SK-N-SH (cell line): ENCODE data around the gene SPIRE2. TPM values are rescaled to one million over a fixed set of nuclear protein-coding genes. Genes with fewer than 3 reads are reported as not detected.

Source experiments
- CTCF ChIA-PET: fragments of 300-600, 350-600 bp; formaldehyde crosslinking; extraction: SDS; loops from one replicate; lab custom pipeline; 2021; lab: Yijun Ruan, JAX
- POLR2A ChIA-PET: fragments of 350-600 bp; sonication (Branson Sonifier 250); formaldehyde crosslinking; extraction: SDS; loops from one replicate; lab custom pipeline; 2020; ENCODE audit warnings: antibody characterized with exemption, inconsistent platforms; lab: Yijun Ruan, JAX
- DNase-seq: peaks from one replicate; pipeline ENCODE4 v3.0.0; 2012
- H2AFZ ChIP-seq: fragments of 200-600 bp; sonication (generic); 2 replicates; pipeline ENCODE4 v1.8.1; 2016; ENCODE audit warnings: antibody characterized with exemption, mild to moderate bottlenecking, low read depth
- H3F3A ChIP-seq: fragments of 200-600 bp; sonication (generic); replicated peaks from 2 replicates; pipeline ENCODE3; 2016; ENCODE audit warnings: antibody characterized with exemption, mild to moderate bottlenecking; ENCODE audit not compliant: insufficient read depth
- H3K27ac ChIP-seq, 2 experiments: fragments of 200-500 bp in 1 of 2; fragments of 200-600 bp in 1 of 2; sonication (Bioruptor generic) in 1 of 2; sonication (generic), shearing (Covaris generic) in 1 of 2; 2 replicates each; pipeline versions ENCODE4 v1.5.1 to v1.6.1; 2014 to 2016; ENCODE audit warnings: low read depth in 2 of 2, inconsistent platforms in 1 of 2, low read length in 1 of 2, mild to moderate bottlenecking in 1 of 2, mixed read lengths in 1 of 2
- H3K27me3 ChIP-seq: fragments of 200-600 bp; sonication (generic), shearing (Covaris generic); 2 replicates; pipeline ENCODE4 v1.6.1; 2016; ENCODE audit warnings: mixed run types; ENCODE audit not compliant: insufficient read depth
- H3K36me3 ChIP-seq, 2 experiments: fragments of 200-500 bp in 1 of 2; fragments of 200-600 bp in 1 of 2; sonication (Bioruptor generic) in 1 of 2; sonication (generic) in 1 of 2; replicated peaks in 1 of 2; 2 replicates each; pipeline versions ENCODE3 to v1.5.1; 2014 to 2016; ENCODE audit warnings: low read length in 1 of 2, mild to moderate bottlenecking in 1 of 2; ENCODE audit not compliant: insufficient read depth in 2 of 2, control insufficient read depth in 1 of 2
- H3K4me1 ChIP-seq, 2 experiments: fragments of 200-500 bp in 1 of 2; fragments of 200-600 bp in 1 of 2; sonication (Bioruptor generic) in 1 of 2; sonication (generic), shearing (Covaris generic) in 1 of 2; 2 replicates each; pipeline versions ENCODE4 v1.5.1 to v1.6.1; 2014 to 2016; ENCODE audit warnings: low read depth in 1 of 2, low read length in 1 of 2, mixed run types in 1 of 2; ENCODE audit not compliant: insufficient read depth in 2 of 2, control insufficient read depth in 1 of 2
- H3K4me2 ChIP-seq: fragments of 200-600 bp; sonication (generic), shearing (Covaris generic); 2 replicates; pipeline ENCODE4 v1.6.1; 2017; ENCODE audit warnings: mixed run types
- H3K4me3 ChIP-seq, 2 experiments: fragments of 200-500 bp in 1 of 2; fragments of 200-600 bp in 1 of 2; sonication (Bioruptor generic) in 1 of 2; sonication (generic), shearing (Covaris generic) in 1 of 2; 2 replicates each; pipeline versions ENCODE4 v1.5.1 to v1.8.1; 2014 to 2016; ENCODE audit warnings: low read depth in 2 of 2, inconsistent platforms in 1 of 2, low read length in 1 of 2, mild to moderate bottlenecking in 1 of 2, mixed read lengths in 1 of 2, moderate library complexity in 1 of 2
- H3K79me2 ChIP-seq: fragments of 200-600 bp; sonication (generic); 2 replicates; pipeline ENCODE4 v1.8.1; 2017; ENCODE audit warnings: mild to moderate bottlenecking; ENCODE audit not compliant: insufficient read depth
- H3K9ac ChIP-seq: fragments of 200-600 bp; sonication (generic); 2 replicates; pipeline ENCODE4 v1.6.1; 2017; ENCODE audit warnings: mixed run types
- H3K9me2 ChIP-seq: fragments of 200-600 bp; sonication (generic); 2 replicates; pipeline ENCODE4 v1.6.1; 2017; ENCODE audit warnings: mixed run types
- H3K9me3 ChIP-seq: fragments of 200-600 bp; sonication (generic); 2 replicates; pipeline ENCODE4 v1.6.1; 2017; ENCODE audit warnings: mixed run types, mild to moderate bottlenecking, moderate library complexity
- H4K20me1 ChIP-seq: fragments of 200-600 bp; sonication (generic); 2 replicates; pipeline ENCODE4 v1.6.1; 2017; ENCODE audit warnings: mild to moderate bottlenecking, mixed run types; ENCODE audit not compliant: insufficient read depth
- CHD2 ChIP-seq: fragments of 150-350 bp; IDR thresholded peaks from 2 replicates; pipeline ENCODE4 v1.6.1; 2018; ENCODE audit warnings: low read length; ENCODE audit not compliant: partially characterized antibody
- ELF1 ChIP-seq: IDR thresholded peaks from 2 replicates; pipeline ENCODE4 v1.4.0; 2012
- EP300 ChIP-seq, 2 experiments: IDR thresholded peaks; 2 replicates each; pipeline versions ENCODE4 v1.4.0 to v1.6.1; 2012; ENCODE audit warnings: borderline replicate concordance in 1 of 2, low read depth in 1 of 2, low read length in 1 of 2
- FOXJ3 ChIP-seq: sonication (generic); formaldehyde crosslinking; IDR thresholded peaks from 2 replicates; pipeline ENCODE4 v1.5.1; 2020; ENCODE audit warnings: mild to moderate bottlenecking, missing genetic modification reagents
- GATA2 ChIP-seq: sonication (generic); formaldehyde crosslinking; IDR thresholded peaks from 2 replicates; pipeline ENCODE4 v1.5.0; 2020; ENCODE audit warnings: mild to moderate bottlenecking, missing genetic modification reagents
- IRF3 ChIP-seq: fragments of 150-350 bp; IDR thresholded peaks from 2 replicates; pipeline ENCODE4 v1.6.1; 2016; ENCODE audit warnings: mild to moderate bottlenecking, low read depth, low read length
- MXI1 ChIP-seq: IDR thresholded peaks from 2 replicates; pipeline ENCODE4 v1.6.1; 2012; ENCODE audit warnings: mild to moderate bottlenecking, low read depth, low read length, improper control_type of control experiment
- NFIC ChIP-seq: IDR thresholded peaks from 2 replicates; pipeline ENCODE4 v1.4.0; 2012; ENCODE audit warnings: borderline replicate concordance
- PBX3 ChIP-seq: IDR thresholded peaks from 2 replicates; pipeline ENCODE4; 2012
- RCOR1 ChIP-seq: fragments of 150-350 bp; IDR thresholded peaks from 2 replicates; pipeline ENCODE4 v1.6.1; 2017; ENCODE audit warnings: antibody characterized with exemption, low read length
- RFX5 ChIP-seq: IDR thresholded peaks from 2 replicates; pipeline ENCODE4 v1.6.1; 2012; ENCODE audit warnings: mild to moderate bottlenecking, improper control_type of control experiment, low read length
- TCF12 ChIP-seq: IDR thresholded peaks from 2 replicates; pipeline ENCODE4 v1.4.0; 2012
- ZBTB33 ChIP-seq: IDR thresholded peaks from 2 replicates; pipeline ENCODE4 v1.4.0; 2012; ENCODE audit warnings: low read depth, borderline replicate concordance
- WGBS: methylation state at CpG from one replicate; pipeline ENCODE4 v1.1.6; 2017; ENCODE audit warnings: low lambda C conversion rate; 5-methylcytosine and 5-hydroxymethylcytosine counted together
- polyA plus RNA-seq, 3 experiments: library from polyadenylated mRNA; depleted of rRNA; stranded (reverse); fragments of >200 nt; gene quantifications; 2 replicates each; pipeline ENCODE4 v1.2.3, GENCODE V29; 2012

Gene SPIRE2
- polyA plus RNA-seq, 1 of the 3 experiments (the other 2 are of a cell fraction) = 15.3 TPM

GRCh38 chr16:89798832-89799370, 29.4 kb upstream of the SPIRE2 start:
- H3K4me1 ChIP-seq = peaks cover 0 to 29% of the 10 kb centered on the region in 2 experiments; a peak in 1 of 4 replicates
- H3K9me3 ChIP-seq = no peaks in the 10 kb centered on the region
- H3F3A ChIP-seq = peaks cover 8% of the 10 kb centered on the region
- no peak overlapping the region for H3K4me2 ChIP-seq
- TF ChIP-seq EP300 (IDR thresholded peaks at IDR 0.05; ENCODE audit: borderline replicate concordance in 1 of 2, low read depth in 1 of 2, low read length in 1 of 2) = peak in 1 of 2 experiments; percentile 78; a peak in 2 of 4 replicates
- 0 out of 2 replicates have a peak, but pooled peaks have one; percentile 9 for TF ChIP-seq RFX5
- TF ChIP-seq ZBTB33 = no peak
- TF ChIP-seq GATA2 (CRISPR knock-in tag) = peak; percentile 48; the same call in 1 of the 2 replicates
- peak; percentile 88 for TF ChIP-seq RCOR1
- peak; percentile 38 for TF ChIP-seq CHD2
- peak; percentile 61; the same call in 1 of the 2 replicates for TF ChIP-seq FOXJ3 (CRISPR knock-in tag)
- no peak for TF ChIP-seq PBX3
- POLR2A ChIA-PET = no interaction called here
- H4K20me1 ChIP-seq = no peaks in the 10 kb centered on the region
- H3K27ac ChIP-seq = peak overlapping the region in 1 of 2 experiments; percentile 80; a peak in 2 of 4 replicates
- peaks cover 6 to 15% of the 10 kb centered on the region in 2 experiments for H3K36me3 ChIP-seq
- H3K27me3 ChIP-seq = no peaks in the 10 kb centered on the region
- CTCF ChIA-PET = interaction anchor here (0.6 to 4.5 kb wide), 6 partner anchors 10 to 99 kb away, joined by 3 to 33 read pairs (median 4); no protein-coding TSS in a partner anchor
- H3K4me3 ChIP-seq = no peak overlapping the region
- H3K9me2 ChIP-seq = no peaks in the 10 kb centered on the region
- 89% methylated on average over 11 of the region's 15 CpGs for WGBS
- DNase-seq = peak; percentile 83
- no peak overlapping the region for H2AFZ ChIP-seq
- 0 out of 2 replicates have a peak, but pooled peaks cover 3% of the 10 kb centered on the region for H3K79me2 ChIP-seq
- H3K9ac ChIP-seq = no peak overlapping the region

GRCh38 chr16:89801800-89802199, 26.5 kb upstream of the SPIRE2 start:
- CTCF ChIA-PET = interaction anchor here (0.6 to 4.5 kb wide), 6 partner anchors 8 to 511 kb away, joined by 3 to 33 read pairs (median 4); no protein-coding TSS in a partner anchor
- Histone ChIP-seq H3K27me3 (no peaks in the 10 kb centered on the region), H2AFZ (no peak overlapping the region), H3K36me3 (peaks cover 6 to 9% of the 10 kb centered on the region in 2 experiments)
- TF ChIP-seq GATA2 (CRISPR knock-in tag) = peak; percentile 54
- TF ChIP-seq MXI1 = peak; percentile 24; the same call in 1 of the 2 replicates
- TF ChIP-seq EP300 (IDR thresholded peaks at IDR 0.05; ENCODE audit: borderline replicate concordance in 1 of 2, low read depth in 1 of 2, low read length in 1 of 2) = peak in 1 of 2 experiments; percentile 53; a peak in 1 of 4 replicates
- TF ChIP-seq NFIC = 0 out of 2 replicates have a peak, but pooled peaks have one; percentile 36
- no peak for TF ChIP-seq IRF3
- peak; percentile 55; the same call in 1 of the 2 replicates for TF ChIP-seq RCOR1
- TF ChIP-seq TCF12 = 0 out of 2 replicates have a peak, but pooled peaks have one; percentile 12
- TF ChIP-seq ELF1 = no peak
- TF ChIP-seq, all 33 proteins: peak for 6
- H3K9me3 ChIP-seq = no peaks in the 10 kb centered on the region
- no peak overlapping the region for H3K9ac ChIP-seq
- no peaks in the 10 kb centered on the region for H3K9me2 ChIP-seq
- H3K79me2 ChIP-seq = no peaks in the 10 kb centered on the region
- no peaks in the 10 kb centered on the region for H4K20me1 ChIP-seq
- no peak overlapping the region for H3K4me2 ChIP-seq
- no peak overlapping the region for H3K4me3 ChIP-seq
- peaks cover 6% of the 10 kb centered on the region for H3F3A ChIP-seq
- POLR2A ChIA-PET = interaction anchor here (0.6 kb wide), 1 partner anchor 9 kb away, joined by 6 read pairs; no protein-coding TSS in a partner anchor
- H3K27ac ChIP-seq = peak overlapping the region in 1 of 2 experiments; percentile 30; a peak in 1 of 4 replicates
- WGBS = 83% methylated on average over 12 of the region's 12 CpGs
- H3K4me1 ChIP-seq = peaks cover 0 to 29% of the 10 kb centered on the region in 2 experiments; a peak in 1 of 4 replicates
- peak; percentile 55 for DNase-seq
